Testis (tissue), 2 donors: Measurements from ENCODE around the gene SHROOM3.

Source experiments
- CTCF ChIP-seq, 3 experiments: fragments of 450-650 bp in 2 of 3; fragments of 200-600 bp in 1 of 3; sonication (generic) in 1 of 3; IDR thresholded peaks; one replicate each; pipeline ENCODE4 v1.5.1; 2016 to 2019; ENCODE audit warnings: antibody characterized with exemption in 3 of 3, mild to moderate bottlenecking in 2 of 3, moderate library complexity in 1 of 3
- POLR2A ChIP-seq: fragments of 450-650 bp; IDR thresholded peaks from one replicate; pipeline ENCODE4 v1.6.1; 2017; ENCODE audit warnings: antibody characterized with exemption, mild to moderate bottlenecking, moderate library complexity

DNA sequence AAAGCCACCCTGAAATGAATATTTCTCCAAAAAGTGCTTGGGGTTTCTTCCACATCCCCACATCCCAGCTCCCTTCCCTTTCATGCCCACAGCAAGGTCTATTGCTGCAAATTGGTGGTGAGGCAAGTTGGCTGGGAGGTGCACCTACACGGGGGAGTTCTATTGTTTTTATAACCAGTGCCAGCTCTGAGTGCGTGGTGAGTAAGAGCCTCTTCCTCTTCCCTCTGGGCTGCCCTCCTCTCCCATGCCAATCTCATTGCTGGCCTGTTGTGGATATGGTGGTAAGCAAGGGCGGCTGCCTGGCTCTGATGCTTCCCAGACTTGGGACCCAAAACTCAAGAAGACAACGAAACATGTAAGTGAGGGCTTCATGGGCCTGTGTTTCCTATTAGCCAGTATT is 204.3 kb downstream of the SHROOM3 start:
- TF ChIP-seq CTCF (IDR thresholded peaks at IDR 0.05), result no peak
- no peak for TF ChIP-seq POLR2A
